WTC11 (cell line): ENCODE data around the gene LTA4H. TPM values are rescaled to one million over a fixed set of nuclear protein-coding genes. Genes with fewer than 3 reads are reported as not detected.

Experiments
- ATAC-seq: fragments of 200-7000 bp; cut with Tn5 transposase; 2 replicates; pipeline ENCODE4 v1.10.0; 2021; ENCODE audit warnings: mild to moderate bottlenecking, moderate library complexity
- CTCF ChIA-PET: fragments of 300-600 bp; sonication (Branson Sonifier 250); formaldehyde crosslinking; loops from one replicate; lab custom pipeline; 2021; ENCODE audit warnings: antibody characterized with exemption; lab: Charles Lee
- POLR2A ChIA-PET: fragments of 350-600 bp; sonication (Branson Sonifier 250); formaldehyde crosslinking; loops from one replicate; lab custom pipeline; 2021; ENCODE audit warnings: antibody characterized with exemption; lab: Charles Lee
- DNase-seq: peaks from one replicate; pipeline ENCODE4 v3.0.0; 2021; ENCODE audit warnings: low spot score
- H3K27ac Mint-ChIP-seq: 2 replicates; pipeline ENCODE4 v1.8.0; 2021; ENCODE audit warnings: mixed read lengths
- H3K27me3 Mint-ChIP-seq: 2 replicates; pipeline ENCODE4 v1.8.0; 2021; ENCODE audit warnings: low read depth, mild to moderate bottlenecking, moderate library complexity, mixed read lengths
- H3K36me3 Mint-ChIP-seq: 2 replicates; pipeline ENCODE4 v1.8.0; 2021; ENCODE audit warnings: mixed read lengths
- H3K4me1 Mint-ChIP-seq: 2 replicates; pipeline ENCODE4 v1.8.0; 2022; ENCODE audit warnings: mixed read lengths
- H3K4me3 Mint-ChIP-seq: 2 replicates; pipeline ENCODE4 v1.8.0; 2021; ENCODE audit warnings: mild to moderate bottlenecking, moderate library complexity, mixed read lengths
- H3K9me3 Mint-ChIP-seq: 2 replicates; pipeline ENCODE4 v1.8.0; 2021; ENCODE audit warnings: mixed read lengths
- GTF2I ChIP-seq: fragments of 250-450 bp; sonication (Bioruptor Pico); conservative IDR thresholded peaks from 2 replicates; pipeline ENCODE4 v1.4.0; 2021; ENCODE audit warnings: mild to moderate bottlenecking
- SP1 ChIP-seq: sonication (generic); formaldehyde crosslinking; conservative IDR thresholded peaks from 2 replicates; pipeline ENCODE4 v1.8.1; 2022; ENCODE audit warnings: missing genetic modification reagents
- TEAD1 ChIP-seq: sonication (generic); formaldehyde crosslinking; IDR thresholded peaks from 2 replicates; pipeline ENCODE4 v1.8.0; 2022; ENCODE audit warnings: mild to moderate bottlenecking, missing genetic modification reagents
- ZNF138 ChIP-seq: sonication (generic); formaldehyde crosslinking; conservative IDR thresholded peaks from 2 replicates; pipeline ENCODE4 v1.8.1; 2022; ENCODE audit warnings: mild to moderate bottlenecking, moderate library complexity, missing genetic modification reagents
- total RNA-seq: library from RNA; stranded (reverse); gene quantifications from 3 replicates; pipeline ENCODE4 v1.2.3, GENCODE V29; 2021
- TF ChIP-seq, protein P1 (sequence below): sonication (generic); formaldehyde crosslinking; IDR thresholded peaks from 2 replicates; pipeline ENCODE4 v1.8.0; 2022; ENCODE audit warnings: mild to moderate bottlenecking, missing genetic modification reagents
- TF ChIP-seq, protein P2 (sequence below): fragments of 250-450 bp; sonication (Bioruptor Pico); IDR thresholded peaks from 2 replicates; pipeline ENCODE4 v1.9.0; 2021; ENCODE audit warnings: mild to moderate bottlenecking, borderline replicate concordance
- TF ChIP-seq, protein P3 (sequence below): sonication (generic); formaldehyde crosslinking; IDR thresholded peaks from 2 replicates; pipeline ENCODE4 v1.8.1; 2022; ENCODE audit warnings: low read depth, mild to moderate bottlenecking, moderate library complexity, missing genetic modification reagents, borderline replicate concordance
- TF ChIP-seq, protein P4 (sequence below): sonication (generic); formaldehyde crosslinking; IDR thresholded peaks from 2 replicates; pipeline ENCODE4 v1.8.0; 2023; ENCODE audit warnings: missing genetic modification reagents, mild to moderate bottlenecking, borderline replicate concordance

The LTA4H gene
- total RNA-seq, 1 experiment from 2014 or later, result 134 TPM

DNA sequence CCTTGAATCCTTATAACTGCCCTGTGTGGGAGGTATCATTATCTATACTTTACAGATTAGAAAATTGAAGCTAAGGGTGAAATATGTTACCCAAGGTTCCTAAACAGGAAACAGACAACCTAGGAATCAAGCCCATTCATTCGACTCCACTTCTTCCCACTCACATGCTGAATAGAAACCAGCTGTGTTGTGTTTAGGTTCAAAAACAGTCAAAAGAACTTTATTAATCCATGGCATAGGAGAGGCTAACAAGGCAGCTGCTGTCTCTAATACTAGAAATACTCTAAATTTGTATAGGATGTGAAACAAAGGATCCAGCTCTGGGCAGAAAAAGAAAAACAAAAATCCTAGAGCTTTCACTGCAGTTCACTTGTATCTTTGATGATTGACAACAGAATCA, 82.4 kb downstream of the LTA4H start (continued):
- TF ChIP-seq, protein P1, sequence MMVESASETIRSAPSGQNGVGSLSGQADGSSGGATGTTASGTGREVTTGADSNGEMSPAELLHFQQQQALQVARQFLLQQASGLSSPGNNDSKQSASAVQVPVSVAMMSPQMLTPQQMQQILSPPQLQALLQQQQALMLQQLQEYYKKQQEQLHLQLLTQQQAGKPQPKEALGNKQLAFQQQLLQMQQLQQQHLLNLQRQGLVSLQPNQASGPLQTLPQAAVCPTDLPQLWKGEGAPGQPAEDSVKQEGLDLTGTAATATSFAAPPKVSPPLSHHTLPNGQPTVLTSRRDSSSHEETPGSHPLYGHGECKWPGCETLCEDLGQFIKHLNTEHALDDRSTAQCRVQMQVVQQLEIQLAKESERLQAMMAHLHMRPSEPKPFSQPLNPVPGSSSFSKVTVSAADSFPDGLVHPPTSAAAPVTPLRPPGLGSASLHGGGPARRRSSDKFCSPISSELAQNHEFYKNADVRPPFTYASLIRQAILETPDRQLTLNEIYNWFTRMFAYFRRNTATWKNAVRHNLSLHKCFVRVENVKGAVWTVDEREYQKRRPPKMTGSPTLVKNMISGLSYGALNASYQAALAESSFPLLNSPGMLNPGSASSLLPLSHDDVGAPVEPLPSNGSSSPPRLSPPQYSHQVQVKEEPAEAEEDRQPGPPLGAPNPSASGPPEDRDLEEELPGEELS (CRISPR knock-in tag), result no peak
- TF ChIP-seq GTF2I (no peak), SP1 (CRISPR knock-in tag) (no peak)

DNA sequence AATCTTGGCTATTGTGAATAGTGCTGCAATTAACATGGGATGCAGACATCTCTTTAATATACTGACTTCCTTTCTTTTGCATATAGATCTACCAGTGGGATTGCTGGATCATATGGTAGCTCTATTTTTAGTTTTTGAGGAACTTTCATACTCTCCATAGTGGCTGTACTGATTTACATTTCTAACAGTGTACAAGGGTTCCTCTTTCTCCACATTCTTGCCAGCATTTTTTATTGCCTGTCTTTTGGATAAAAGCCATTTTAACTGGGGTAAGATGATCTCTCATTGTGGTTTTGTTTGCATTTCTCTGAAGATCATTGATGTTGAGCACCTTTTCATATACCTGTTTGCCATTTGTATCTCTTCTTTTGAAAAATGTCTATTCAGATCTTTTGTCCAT, 83.9 kb downstream of the LTA4H start:
- CTCF ChIA-PET, result interaction anchor here (2.2 kb wide), 1 partner anchor 8 kb away, joined by 9 read pairs; the partner anchor contains the start of genes AMDHD1 and CCDC38
- no peak for DNase-seq
- POLR2A ChIA-PET, result no interaction called here
- TF ChIP-seq, protein P2, sequence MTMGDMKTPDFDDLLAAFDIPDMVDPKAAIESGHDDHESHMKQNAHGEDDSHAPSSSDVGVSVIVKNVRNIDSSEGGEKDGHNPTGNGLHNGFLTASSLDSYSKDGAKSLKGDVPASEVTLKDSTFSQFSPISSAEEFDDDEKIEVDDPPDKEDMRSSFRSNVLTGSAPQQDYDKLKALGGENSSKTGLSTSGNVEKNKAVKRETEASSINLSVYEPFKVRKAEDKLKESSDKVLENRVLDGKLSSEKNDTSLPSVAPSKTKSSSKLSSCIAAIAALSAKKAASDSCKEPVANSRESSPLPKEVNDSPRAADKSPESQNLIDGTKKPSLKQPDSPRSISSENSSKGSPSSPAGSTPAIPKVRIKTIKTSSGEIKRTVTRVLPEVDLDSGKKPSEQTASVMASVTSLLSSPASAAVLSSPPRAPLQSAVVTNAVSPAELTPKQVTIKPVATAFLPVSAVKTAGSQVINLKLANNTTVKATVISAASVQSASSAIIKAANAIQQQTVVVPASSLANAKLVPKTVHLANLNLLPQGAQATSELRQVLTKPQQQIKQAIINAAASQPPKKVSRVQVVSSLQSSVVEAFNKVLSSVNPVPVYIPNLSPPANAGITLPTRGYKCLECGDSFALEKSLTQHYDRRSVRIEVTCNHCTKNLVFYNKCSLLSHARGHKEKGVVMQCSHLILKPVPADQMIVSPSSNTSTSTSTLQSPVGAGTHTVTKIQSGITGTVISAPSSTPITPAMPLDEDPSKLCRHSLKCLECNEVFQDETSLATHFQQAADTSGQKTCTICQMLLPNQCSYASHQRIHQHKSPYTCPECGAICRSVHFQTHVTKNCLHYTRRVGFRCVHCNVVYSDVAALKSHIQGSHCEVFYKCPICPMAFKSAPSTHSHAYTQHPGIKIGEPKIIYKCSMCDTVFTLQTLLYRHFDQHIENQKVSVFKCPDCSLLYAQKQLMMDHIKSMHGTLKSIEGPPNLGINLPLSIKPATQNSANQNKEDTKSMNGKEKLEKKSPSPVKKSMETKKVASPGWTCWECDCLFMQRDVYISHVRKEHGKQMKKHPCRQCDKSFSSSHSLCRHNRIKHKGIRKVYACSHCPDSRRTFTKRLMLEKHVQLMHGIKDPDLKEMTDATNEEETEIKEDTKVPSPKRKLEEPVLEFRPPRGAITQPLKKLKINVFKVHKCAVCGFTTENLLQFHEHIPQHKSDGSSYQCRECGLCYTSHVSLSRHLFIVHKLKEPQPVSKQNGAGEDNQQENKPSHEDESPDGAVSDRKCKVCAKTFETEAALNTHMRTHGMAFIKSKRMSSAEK (CRISPR knock-in tag), result no peak
- TF ChIP-seq GTF2I (no peak), ZNF138 (no peak), TEAD1 (CRISPR knock-in tag) (no peak)
- TF ChIP-seq, protein P3, sequence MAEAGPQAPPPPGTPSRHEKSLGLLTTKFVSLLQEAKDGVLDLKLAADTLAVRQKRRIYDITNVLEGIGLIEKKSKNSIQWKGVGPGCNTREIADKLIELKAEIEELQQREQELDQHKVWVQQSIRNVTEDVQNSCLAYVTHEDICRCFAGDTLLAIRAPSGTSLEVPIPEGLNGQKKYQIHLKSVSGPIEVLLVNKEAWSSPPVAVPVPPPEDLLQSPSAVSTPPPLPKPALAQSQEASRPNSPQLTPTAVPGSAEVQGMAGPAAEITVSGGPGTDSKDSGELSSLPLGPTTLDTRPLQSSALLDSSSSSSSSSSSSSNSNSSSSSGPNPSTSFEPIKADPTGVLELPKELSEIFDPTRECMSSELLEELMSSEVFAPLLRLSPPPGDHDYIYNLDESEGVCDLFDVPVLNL, result no peak
- TF ChIP-seq, protein P4, sequence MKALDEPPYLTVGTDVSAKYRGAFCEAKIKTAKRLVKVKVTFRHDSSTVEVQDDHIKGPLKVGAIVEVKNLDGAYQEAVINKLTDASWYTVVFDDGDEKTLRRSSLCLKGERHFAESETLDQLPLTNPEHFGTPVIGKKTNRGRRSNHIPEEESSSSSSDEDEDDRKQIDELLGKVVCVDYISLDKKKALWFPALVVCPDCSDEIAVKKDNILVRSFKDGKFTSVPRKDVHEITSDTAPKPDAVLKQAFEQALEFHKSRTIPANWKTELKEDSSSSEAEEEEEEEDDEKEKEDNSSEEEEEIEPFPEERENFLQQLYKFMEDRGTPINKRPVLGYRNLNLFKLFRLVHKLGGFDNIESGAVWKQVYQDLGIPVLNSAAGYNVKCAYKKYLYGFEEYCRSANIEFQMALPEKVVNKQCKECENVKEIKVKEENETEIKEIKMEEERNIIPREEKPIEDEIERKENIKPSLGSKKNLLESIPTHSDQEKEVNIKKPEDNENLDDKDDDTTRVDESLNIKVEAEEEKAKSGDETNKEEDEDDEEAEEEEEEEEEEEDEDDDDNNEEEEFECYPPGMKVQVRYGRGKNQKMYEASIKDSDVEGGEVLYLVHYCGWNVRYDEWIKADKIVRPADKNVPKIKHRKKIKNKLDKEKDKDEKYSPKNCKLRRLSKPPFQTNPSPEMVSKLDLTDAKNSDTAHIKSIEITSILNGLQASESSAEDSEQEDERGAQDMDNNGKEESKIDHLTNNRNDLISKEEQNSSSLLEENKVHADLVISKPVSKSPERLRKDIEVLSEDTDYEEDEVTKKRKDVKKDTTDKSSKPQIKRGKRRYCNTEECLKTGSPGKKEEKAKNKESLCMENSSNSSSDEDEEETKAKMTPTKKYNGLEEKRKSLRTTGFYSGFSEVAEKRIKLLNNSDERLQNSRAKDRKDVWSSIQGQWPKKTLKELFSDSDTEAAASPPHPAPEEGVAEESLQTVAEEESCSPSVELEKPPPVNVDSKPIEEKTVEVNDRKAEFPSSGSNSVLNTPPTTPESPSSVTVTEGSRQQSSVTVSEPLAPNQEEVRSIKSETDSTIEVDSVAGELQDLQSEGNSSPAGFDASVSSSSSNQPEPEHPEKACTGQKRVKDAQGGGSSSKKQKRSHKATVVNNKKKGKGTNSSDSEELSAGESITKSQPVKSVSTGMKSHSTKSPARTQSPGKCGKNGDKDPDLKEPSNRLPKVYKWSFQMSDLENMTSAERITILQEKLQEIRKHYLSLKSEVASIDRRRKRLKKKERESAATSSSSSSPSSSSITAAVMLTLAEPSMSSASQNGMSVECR (CRISPR knock-in tag), result no peak
- TF ChIP-seq, all 79 proteins: peak for 0
- no peak overlapping the region for H3K27ac Mint-ChIP-seq
- H3K4me1 Mint-ChIP-seq, result peaks cover 25% of the 10 kb centered on the region
- H3K9me3 Mint-ChIP-seq, result peaks cover 9% of the 10 kb centered on the region
- ATAC-seq, result no peak
- H3K27me3 Mint-ChIP-seq, result no peaks in the 10 kb centered on the region
- no peak overlapping the region for H3K4me3 Mint-ChIP-seq
- H3K36me3 Mint-ChIP-seq, result no peaks in the 10 kb centered on the region

Other genes starting within 250 kb of the LTA4H start
- gene NTN4, start 244.8 kb downstream of the LTA4H start, total RNA-seq, result 1.9 to 2.7 TPM (median 2.1 TPM) in 3 replicates
- gene SNRPF, start 176.6 kb downstream of the LTA4H start, total RNA-seq, result 70.7 to 75.8 TPM (median 74.9 TPM) in 3 replicates
- 0.07 TPM in 1 of 3 replicates, not detected in the others for gene CCDC38, start 93.0 kb downstream of the LTA4H start, total RNA-seq
- gene AMDHD1, start 92.3 kb downstream of the LTA4H start, total RNA-seq, result 0.62 to 1.6 TPM (median 1.1 TPM) in 3 replicates
- gene HAL, start 39.2 kb downstream of the LTA4H start, total RNA-seq, result 0.23 to 0.39 TPM (median 0.32 TPM) in 3 replicates
- 14.7 to 16.5 TPM (median 14.9 TPM) in 3 replicates for gene ELK3, start 158.8 kb upstream of the LTA4H start, total RNA-seq